HG03280 (cell line): Measurements from ENCODE around the gene PCGF6.
"Not testable (repeated sequence)": the region's sequence is repeated elsewhere in the genome, so short reads cannot be mapped to it uniquely, and the experiment has no call there.

Source experiments
- ATAC-seq: cut with Tn5 transposase; IDR thresholded peaks from one replicate; pipeline ENCODE4 v1.9.1; 2021; ENCODE audit warnings: mild to moderate bottlenecking, moderate library complexity; ENCODE audit not compliant: unreplicated experiment

PCGF6 gene

DNA sequence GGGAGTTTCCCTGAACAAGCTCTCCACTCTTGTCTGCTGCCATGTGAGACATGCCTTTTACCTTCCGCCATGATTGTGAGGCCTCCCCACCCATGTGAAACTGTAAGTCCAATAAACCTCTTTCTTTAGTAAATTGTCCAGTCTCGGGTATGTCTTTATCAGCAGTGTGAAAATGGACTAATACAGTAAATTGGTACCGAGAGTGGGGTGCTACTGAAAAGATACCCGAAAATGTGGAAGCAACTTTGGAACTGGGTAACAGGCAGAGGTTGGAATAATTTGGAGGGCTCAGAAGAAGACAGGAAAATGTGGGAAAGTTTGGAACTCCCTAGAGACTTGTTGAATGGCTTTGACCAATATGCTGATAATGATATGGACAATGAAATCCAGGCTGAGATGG lies 92.0 kb downstream of the PCGF6 start:
- not testable (repeated sequence) for ATAC-seq

DNA sequence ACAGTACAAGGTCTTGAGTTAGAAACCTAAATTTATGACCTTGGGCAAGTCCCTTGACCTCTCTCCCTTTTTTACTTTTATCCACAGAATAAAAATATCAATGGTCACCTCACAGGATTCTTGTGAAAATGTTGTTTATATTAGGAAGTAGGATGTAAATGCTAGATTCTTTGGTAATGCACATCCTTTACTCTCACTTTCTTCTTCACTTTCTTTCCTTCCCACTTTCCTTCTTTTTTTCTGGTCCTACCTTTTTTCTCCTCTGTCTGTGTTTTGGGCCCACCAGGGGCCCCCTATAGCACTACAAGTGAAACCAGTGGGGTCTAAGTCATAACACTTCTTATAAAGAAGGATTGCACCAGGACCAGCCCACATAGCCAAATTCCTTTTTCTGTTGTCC lies 93.1 kb downstream of the PCGF6 start:
- ATAC-seq, result no peak

DNA sequence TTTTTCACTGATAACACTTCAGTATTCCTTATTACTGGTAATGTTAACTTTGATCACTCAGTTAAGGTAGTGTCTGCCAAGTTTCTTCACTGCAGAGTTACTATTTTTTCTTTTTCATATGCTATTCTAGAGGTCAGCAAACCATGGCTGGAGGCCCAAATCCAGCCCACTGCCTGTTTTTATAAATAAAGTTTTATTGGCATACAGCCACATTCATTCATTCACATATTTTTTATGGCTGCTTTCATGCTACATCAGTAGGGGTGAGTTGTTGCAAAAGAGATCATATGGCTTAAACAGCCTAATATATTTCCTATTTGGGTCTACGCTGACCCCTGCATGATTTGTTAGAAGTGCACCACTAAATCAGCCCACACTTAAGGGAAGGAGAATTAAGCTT lies 94.3 kb downstream of the PCGF6 start:
- ATAC-seq, result no peak

DNA sequence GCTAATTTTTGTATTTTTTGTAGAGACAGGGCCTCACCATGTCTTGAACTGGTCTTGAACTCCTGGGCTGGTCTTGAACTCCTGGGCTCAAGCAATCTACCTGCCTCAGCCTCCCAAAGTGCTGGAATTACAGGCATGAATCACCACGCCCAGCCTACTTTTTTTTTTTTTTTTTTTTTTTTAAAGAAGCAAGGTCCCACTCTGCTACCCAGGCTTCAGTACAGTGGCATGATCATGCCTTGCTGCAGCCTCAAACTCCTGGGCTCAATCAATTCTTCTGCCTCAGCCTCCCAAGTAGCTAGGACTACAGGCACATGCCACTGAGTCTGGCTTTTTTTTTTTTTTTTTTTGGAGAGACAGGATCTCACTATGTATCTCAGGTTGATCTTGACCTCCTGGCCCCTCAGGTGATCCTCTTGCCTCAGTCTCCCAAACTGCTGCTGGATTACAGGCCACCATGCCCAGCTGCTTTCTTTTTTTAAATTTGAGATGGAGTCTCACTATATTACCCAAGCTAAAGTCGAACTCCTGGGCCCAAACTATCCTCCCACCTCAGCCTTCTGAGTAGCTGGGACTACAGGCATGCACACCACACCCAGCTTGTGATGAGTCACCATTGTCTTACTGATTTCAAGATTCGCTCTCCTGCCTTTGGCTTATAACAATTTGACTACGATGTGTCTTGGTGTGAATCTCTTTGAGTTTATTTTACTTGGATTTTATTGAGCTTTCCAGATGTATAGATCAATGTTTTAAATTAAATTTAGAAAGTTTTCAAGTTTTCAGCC lies 96.2 kb downstream of the PCGF6 start:
- no peak for ATAC-seq

DNA sequence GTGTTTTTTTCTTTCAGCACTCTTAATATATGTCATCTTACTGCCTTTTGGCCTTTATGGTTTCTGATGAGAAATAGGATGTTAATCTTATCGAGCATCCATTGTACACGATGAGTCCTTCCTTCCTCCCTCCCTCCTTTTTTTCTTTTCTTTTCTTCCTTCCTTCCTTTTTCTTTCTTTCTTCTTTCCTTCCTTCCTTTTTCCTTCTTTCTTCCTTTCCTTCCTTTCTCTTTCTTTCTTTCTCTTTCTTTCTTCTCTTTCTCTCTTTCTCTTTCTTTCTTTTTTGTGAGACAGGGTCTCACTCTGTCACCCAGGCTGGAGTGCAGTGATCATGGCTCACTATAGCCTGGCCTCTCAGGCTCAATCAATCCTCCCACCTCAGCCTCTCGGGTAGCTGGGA lies 96.8 kb downstream of the PCGF6 start:
- no peak for ATAC-seq
